Forelimb muscle (tissue), 1 donor: Measurements from ENCODE around the gene MTA3. TPM values are rescaled to one million over a fixed set of nuclear protein-coding genes. Genes with fewer than 3 reads are reported as not detected.

Source experiments
- DNase-seq: peaks from one replicate; pipeline ENCODE4 v3.0.0-alpha.2; 2013; ENCODE audit warnings: low read depth
- polyA plus RNA-seq: library from polyadenylated mRNA; unstranded; fragments of 120-200 nt; gene quantifications from one replicate; pipeline ENCODE4 v1.2.1, GENCODE V29; 2013; ENCODE audit not compliant: insufficient read length

MTA3 gene
- polyA plus RNA-seq, 1 donor, result 26.5 TPM

DNA sequence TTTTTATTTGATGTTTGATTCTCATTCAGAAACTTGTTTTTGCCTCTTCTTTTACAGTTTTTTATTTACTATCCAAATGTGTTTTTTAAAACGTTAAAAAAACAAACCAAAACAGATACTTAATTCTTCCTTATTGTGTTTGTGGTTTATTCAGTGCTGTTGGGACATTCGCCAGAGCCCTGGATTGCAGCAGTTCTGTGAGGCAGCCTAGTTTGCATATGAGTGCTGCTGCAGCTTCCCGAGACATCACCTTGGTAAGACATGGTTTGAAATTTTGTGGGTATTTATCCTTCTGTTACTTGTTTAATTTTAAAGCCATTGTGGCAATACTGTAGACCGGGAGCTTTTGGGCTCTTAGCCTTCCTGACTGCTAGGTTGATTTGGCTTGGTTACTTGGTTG is 91.2 kb downstream of the MTA3 start:
- DNase-seq, result no peak

DNA sequence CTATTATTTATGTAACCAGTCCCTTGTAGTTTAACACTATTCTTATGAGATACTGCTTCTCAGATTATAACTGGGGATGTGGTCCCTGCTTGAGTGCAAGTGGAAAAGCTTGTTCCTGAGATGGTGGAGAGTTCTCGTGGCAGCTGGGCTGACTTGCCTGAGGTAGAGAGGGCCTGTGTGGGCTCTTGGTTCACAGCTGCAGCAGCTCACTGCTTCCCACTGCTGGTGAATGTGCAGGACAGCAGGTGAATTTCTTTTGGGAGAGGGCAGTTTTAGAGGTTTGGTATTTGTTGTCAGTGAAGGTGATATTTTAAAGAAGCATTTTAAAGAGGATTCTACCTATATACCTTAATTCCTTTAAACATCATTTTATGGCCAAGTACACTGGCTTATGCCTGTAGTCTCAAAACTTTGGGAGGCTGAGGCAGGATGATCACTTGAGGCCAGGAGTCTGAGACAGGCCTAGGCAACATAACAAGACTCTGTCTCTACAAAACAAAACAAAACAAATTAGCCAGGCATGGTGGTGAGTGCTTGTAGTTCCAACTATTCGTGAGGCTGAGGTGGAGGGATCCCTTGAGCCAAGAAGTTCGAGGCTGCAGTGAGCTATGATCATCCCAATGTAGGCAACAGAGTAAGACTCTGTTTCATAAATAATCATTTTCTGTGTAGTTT is 94.8 kb downstream of the MTA3 start:
- DNase-seq, result peak; percentile 48

DNA sequence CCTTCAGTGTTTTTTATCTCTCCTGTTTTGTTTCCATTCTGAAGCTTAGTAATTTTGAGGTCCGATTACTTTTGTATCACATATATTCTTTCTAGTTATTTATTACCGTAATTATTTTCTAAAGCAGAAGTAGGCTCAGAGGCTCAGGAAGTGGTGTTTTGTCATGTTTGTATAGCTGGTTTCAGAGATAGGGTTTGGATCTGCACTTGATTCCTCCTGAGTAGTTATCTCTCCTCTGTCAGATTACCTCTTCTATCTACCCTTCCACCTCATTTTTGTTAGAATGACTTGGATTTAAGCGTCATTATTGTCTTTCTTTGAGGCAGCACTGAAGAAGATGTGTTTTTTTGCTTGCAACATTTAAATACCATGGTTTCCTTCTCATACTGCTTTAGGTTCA is 95.4 kb downstream of the MTA3 start:
- no peak for DNase-seq

DNA sequence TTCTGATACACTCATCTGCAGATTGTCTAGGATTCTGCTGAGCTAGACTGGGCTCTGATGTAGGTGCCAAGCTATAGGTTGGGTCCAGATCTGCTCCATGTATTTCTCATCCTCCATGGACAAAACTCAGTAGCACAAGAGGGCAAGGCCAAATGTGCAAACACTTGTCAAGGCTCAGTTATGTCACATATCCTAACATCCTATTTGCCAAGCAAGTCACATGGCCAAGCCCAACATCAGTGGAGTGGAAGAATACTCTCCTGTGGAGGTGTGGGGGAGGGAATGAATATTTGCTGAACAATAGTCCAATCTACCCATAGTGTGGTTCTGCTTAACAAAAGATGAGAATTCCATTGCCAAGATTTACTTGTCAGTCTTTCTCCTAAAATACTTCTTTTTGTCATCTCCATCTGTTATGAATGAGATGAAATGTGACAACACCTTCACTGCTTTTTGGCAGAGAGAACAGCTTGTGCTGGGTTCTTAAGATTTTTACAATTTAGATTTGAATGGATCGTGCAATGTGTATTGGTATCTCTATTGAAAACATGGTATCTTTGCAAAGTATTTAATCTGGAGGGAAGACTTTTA is 105.7 kb downstream of the MTA3 start:
- DNase-seq, result no peak

DNA sequence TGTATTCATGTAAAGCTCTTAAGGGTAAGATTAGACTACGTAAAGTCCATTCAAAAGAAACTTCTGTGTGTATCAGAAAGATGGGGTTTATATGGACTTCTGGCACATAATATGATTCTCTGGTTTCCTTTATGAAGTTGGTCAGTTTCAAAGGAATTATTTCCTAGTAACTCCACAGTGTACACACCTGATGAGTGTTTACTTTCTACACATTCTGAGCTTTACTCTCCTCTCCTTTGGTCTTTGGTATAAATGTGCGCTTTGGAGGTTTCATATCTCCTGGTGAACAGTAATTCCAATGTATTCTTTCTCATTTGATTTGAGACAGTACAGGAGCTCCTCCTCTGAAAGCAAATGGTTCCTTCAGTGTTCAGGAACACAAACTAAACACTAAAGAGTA is 107.4 kb downstream of the MTA3 start:
- DNase-seq, result no peak

DNA sequence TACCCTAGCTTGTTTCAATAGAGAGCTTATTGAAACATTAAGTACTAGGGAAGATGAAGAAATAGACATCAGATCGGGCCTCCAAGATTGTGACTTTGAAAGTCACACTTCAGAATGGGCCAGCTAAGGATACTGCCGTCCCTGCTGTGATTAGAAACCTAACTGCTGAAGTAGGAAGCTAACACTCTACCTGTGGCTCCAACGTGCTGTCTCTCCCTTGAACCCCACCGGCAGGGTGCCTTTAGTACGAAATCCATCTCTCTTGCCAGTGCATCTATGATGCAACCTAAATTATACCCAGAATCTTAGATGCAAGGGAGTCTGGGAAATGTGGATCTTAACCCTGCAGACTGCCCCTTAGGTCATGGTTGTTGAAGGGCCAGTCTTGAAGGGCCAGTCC is 116.9 kb downstream of the MTA3 start:
- DNase-seq, result no peak

DNA sequence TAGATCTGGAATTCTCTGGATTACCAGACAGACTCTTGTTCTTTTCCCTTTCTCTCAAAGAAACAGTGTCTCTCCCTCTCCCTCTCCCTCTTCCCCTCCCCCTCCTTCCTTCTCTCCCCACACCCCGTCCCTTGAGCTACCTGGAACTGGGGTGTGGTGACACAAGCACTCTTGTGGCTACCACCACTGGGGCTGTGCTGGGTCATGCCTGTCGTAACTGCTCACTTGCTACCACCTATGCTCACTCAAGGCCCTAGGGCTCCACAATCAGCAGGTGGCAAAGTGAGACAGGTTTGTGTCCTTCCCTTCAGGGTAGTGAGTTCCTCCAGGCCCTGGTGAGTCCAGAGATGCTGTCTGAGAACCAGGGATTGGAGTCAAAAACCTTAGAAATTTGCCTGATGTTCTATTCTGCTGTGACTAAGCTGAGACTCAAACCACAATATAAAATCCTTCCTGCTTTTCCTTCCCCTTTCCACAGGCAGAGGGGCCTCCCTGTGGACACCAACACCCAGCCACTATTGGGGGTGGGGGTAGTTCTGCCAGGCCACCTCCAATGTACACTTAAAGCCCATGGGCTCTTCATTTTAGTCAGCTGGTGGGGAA is 124.7 kb downstream of the MTA3 start:
- no peak for DNase-seq

DNA sequence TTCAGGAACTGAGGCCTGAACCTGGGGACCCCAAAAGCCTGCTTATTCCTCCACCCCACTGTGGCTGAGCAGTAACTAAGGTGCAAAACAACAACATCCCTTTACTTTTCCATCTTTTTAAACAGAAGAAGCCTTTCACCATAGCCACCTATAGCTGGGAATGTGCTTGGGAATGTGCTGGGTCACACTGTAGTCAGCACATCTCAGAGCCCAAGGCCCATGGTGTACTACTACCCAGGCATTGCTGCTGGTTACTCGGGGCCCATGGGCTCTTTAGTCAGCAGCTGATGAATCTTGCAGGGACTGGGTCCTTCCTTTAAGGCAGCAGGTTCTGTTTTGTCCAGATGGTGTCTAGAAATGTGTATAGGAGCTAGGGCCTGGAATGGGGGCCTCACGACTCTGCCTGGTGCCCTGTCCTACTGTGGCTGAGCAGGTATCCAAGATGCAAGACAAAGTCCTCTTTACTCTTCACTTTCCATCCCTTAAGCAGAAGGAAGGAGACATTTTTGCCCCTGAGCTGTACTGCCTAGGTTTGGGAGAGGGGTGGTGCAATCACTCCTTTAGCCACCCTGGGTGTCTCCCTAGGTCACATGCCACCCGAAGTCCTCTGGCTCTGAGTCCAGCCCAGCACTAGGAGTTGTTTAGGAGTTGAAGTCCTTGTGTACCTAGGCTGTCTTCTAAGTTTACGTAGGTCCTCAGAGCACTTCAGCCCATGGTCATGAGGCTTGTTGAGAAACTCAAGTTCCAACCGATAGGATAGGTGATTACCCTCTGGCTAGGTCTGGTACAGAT is 125.5 kb downstream of the MTA3 start:
- no peak for DNase-seq

DNA sequence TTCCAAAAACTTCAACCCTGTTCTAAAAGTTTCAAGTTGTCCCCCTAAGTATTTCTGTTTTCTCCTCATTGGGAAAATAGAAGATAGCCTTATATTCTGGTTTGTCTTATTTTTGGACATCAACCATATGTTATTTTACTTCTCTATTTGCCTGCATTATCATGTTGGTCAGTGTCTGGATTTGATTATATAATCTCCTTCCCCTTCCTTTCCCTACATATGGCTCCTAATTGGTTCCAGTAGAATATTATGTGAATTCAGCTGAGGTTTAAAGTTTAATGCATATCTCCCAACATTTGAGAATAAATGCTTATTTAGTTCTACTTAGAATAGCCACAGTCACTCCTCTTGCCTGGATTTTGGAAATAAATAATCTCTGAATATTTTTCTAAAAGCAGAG is 128.6 kb downstream of the MTA3 start:
- DNase-seq, result no peak

DNA sequence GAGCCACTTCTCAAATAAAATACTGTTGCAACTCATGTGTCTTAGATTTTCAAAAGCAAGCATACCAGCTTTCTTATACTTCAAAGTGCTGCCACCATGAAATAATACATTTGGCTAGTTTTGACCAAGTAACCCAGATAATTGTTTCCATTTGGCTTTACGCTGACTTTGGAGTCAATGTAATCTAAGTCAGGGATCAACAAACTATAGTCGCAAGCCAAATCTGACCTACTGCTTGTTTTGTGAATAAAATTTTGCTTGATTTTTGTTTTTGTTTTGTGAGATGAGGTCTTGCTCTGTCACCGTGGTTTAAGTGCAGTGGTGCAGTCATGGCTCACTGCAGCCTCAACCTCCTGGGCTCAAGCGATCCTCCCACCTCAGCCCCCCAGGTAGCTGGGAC is 130.5 kb downstream of the MTA3 start:
- no peak for DNase-seq

DNA sequence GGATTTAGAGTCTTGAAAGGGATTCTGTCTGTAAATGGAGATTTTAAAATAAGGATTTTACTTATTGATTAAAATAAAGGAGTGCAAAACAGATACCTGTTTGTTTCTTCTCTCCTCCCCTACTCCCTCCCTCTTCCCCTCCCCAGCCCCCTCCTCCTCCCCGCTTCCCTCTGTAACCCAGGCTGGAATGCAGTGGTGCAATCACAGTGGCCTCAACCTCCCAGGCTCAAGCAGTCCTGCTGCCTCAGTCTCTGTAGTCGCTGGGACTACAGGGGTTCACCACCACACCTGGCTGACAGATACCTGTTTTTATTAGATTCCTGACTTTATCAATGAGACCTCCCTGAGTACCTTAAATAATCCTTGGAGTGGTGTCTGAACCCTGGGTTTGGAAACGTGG is 138.4 kb downstream of the MTA3 start:
- DNase-seq, result no peak

DNA sequence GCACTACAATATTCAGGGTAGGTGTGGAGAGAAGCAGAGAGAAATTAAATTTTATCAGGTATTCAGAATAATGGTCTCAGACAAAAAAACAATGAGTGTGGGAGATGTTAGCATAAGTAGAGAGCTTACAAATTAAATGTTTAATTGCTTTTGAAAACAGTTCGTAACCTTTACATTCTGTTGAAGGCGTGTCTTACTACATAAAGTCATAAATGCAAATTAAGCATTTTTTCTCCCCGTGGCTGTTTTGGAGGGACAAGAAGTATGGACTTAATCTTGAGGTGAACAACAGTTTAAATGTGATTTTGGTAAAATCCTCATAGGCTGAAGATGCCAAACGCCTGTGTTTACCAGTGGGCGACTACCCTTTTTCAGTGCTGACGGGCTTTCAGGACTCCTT is 139.7 kb downstream of the MTA3 start:
- no peak for DNase-seq

DNA sequence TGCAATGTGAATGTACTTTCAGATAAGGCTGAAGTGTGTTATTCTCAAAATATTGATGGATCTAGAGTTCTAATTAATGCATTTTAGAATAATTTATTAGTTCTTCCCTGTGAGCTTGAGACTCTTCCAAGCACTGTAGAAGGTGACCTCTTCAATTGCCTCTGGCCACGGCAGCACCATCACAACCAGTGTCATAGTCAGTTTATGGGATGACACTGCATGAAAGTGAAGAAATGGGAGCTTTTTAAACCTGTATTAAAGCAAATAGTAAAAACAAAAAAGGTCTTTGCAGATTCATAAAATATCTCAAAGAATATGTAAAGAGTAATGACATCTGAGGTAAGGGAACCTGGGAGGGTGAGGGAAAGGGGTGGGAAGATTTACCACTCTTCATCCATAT is 143.5 kb downstream of the MTA3 start:
- DNase-seq, result no peak

DNA sequence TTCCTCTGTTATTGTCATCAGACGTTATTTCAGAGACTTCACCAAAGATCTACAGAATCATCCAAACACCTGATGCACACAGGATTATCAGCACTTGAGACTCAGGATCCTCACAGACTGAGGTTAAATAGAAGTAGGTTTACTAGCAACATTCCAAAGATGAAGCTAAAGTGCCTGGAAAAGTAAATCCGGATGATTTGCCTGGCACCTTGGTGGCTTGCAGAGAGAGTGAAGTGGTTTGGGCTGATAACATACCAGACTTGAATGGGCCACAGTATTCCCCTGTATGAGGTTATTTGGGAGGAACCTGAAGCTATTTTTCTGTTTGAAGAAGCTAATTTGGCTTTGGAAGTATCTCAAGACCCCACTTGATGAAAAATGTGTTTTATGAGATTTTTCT is 144.5 kb downstream of the MTA3 start:
- no peak for DNase-seq

DNA sequence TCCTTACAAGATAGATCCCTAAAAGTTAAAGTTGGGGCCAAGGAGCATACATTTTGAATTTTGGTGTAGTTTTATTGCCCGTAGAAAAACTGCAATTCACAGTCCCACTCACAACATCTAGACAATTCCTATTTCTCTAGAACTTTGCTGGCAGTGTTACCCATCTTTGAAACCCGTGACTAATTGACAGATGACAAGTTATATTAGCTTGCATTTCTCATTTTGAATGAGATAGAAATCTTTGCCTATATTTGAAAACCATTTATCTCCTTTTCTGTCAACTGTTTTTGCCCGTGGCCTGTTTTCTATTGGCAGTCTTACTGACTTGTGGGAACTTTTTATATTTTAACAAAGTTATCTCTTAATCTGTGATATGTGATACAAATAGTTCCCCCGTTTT is 145.5 kb downstream of the MTA3 start:
- DNase-seq, result no peak

DNA sequence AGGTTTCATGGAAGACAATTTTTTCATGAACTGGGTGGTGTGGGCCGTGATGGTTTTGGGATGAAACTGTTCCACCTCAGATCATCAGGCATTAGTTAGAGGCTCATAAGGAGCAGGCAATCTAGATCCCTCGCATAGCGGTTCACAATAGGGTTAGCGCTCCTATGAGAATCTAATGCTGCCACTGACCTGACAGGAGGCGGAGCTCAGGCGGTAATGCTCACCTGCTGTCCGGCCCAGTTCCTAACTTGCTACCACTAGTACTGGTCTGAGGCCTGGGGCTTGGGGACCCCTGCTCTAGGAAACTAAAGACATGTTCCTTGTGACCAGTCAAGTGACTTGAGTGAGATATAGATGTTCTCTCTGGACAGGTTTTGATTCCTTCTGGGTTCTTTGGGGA is 146.3 kb downstream of the MTA3 start:
- no peak for DNase-seq

DNA sequence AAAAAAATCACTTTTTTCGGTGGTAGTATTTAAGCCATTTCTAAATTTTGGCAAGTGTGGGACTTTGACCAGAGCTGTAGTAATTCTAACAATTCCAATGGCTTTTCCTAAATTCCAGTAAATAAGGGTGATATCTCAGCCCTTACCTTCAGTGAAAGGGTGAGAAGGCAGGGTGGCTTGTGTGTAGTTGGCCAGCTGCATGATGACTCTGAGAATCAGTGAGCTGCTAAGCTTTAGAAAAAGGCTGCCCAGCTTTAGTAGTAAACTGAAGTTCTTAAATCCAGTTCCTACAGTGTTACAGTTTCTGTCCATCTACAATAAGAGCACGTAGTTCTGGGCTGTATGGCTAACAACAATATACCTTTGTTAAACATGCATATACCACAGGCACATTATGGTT is 153.5 kb downstream of the MTA3 start:
- no peak for DNase-seq

DNA sequence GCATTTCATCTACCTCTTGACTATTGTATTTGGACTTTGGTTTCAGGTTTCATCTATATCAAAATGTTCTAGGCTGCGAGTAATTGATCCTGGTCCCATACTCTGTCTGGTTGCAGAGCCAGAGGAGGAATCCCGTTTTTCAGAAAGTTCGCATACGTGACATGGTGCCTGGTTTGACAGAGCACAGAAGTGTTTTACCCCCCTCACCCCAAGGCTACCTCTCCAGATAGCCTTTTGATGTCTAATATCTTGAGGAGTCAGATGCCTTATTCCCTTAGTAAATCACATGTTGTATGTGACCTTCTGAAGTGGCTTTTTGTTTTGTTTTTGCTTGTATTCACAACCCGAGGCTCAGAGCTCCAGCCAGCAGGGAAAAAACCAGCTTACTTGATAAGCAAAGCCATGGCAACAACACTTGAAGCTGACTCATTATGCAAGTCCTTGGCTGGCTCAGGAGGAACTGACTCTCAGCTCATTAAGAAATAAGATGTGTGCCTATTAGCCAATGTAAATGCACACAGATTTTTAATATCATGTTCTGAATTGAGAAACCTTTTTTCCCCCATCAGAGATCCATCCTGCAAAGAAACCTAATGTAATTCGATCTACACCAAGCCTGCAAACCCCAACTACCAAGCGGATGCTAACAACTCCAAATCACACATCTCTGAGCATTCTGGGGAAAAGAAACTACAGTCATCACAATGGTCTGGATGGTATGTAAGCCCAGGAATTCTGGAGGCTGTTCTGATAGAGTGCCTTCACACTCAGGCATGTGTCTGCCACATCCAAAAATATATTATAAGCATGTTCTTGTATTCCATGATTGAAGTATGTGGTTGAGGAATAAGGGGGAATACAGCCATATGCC is 154.1 kb downstream of the MTA3 start:
- peak; percentile 25 for DNase-seq

DNA sequence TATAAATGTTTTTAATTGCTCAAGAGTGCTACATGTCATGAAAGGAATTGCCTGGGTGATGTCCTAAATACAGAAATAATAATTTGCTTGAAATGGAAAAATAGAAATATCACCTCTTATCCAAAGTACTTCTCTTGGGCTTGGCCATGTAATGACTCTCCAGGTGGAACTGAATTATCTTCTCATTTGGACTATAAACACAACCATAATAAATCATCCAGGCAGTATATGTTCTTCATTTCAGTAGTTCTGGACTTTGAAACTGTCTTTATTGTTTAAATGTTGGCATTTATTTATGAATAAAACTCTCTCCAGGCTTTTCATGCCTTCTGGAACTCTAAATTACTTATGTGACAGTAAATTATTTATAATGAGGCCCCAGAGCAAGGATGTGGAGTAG is 155.0 kb downstream of the MTA3 start:
- DNase-seq, result no peak

DNA sequence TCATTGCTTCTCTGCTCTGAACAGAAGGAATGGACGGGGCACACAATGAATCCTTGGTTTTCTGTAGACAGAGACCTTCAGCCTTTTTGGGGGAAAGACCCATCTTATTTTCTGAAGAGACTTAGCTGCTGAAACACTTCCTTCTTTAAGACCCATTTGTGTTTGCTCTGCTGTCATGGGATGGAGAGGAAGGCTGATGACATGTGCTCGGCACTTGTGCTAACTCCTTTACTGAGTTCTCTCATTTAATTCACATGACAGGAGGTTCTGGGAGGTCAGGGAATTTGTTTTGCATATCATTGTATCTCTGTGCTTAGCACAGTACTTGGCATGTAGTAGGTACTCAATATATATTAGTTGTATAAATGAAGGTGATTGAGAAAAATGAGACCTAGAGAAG is 156.5 kb downstream of the MTA3 start:
- DNase-seq, result no peak

DNA sequence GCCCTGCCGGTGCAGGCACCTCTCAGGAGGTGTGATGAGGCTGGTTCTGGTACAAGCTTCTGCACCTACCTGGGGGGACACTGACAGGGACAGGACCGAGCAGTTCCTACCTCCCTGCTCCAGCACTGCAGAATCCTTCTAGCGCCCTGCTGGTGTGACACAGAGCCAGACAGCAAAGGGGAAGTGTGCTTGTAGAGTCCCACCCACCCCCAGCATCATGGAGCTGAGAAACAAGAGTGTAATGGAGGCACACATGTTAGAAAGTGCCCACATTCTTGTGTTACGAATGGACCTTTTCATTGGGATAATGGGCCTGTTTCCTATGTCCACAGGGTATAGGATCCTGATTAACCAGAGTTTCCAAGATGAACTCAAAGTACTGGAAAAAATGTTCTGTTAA is 157.2 kb downstream of the MTA3 start:
- DNase-seq, result no peak

DNA sequence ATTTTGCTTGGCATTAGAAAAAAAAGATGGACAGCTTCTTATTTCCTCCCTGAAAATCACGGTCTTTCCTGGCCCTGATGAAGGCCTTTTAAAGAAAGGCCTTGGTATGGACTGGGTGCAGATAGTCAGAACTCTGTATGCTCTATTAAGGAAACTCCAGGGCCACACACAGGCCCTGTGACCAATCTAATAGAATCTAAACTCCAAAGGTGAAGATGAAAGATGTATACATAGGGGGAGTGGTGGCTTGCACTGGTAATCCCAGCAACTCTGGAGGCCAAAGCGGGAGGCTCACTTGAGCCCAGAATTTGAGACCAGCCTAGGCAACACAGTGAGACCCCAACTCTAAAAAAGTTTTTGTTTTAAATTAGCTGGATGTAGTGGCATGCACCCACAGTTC is 158.2 kb downstream of the MTA3 start:
- no peak for DNase-seq
